ENCODE data around the gene TXNDC5. TPM values are rescaled to one million over a fixed set of nuclear protein-coding genes. Genes with fewer than 3 reads are reported as not detected.

TXNDC5 gene
- total and polyA plus RNA-seq, 4 donors, result 50.2 to 273 (median 160) TPM

DNA sequence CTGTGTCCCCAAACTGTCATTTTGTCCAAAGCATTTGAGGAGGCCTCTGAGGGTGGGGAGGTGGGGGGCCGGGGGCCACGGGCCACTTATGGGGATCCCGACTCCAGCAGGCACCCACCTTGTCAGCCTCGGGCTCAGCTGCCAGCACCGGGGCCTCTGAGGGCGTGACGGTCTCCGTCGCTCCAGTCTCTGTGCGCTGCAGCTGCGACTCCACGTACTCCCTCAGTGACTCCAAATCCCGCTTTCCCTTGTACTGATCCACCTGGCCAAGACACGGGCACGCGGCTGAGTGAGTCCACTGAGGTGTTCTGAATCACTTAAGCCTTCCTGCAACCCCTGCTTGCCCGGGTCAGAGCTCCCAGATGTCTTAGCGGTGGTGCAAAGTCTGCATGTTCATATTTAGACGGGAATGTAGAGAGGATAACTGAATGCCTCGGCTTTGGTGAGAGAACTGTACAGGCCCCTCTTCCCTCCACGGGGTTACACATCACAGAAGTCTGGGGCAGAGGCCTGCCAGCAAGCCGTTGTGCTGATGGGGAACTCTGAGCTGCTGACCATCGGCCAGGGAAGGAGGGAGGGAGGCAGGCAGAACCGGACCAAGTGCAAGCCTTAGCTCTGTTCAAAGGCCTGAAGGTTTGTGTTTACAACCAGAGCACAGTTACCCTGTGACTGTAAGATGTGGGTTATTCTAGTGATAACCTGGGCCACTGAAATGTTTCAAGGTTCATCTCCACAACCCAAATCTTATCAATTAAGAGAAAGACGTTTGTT, 21.8 kb downstream of the TXNDC5 start:
- no peak for DNase-seq (ENCODE audit: low spot score)
- Histone ChIP-seq H3K36me3 (ENCODE audit: control insufficient read depth in 4 of 4, insufficient read depth in 3 of 4, low read depth in 1 of 4, low read length in 3 of 4) (peaks cover 41 to 99% (median 92%) of the 10 kb centered on the region in 4 donors), H3K9ac (ENCODE audit: low read depth in 1 of 2, low read length in 2 of 2) (no peak overlapping the region), H3K4me3 (ENCODE audit: low read depth in 1 of 3, low read length in 3 of 3) (no peak overlapping the region), H3K27me3 (ENCODE audit: control insufficient read depth in 4 of 4, insufficient read depth in 4 of 4, low read length in 3 of 4) (no peaks in the 10 kb centered on the region), H3K4me1 (ENCODE audit: control insufficient read depth in 4 of 4, insufficient read depth in 4 of 4, low read length in 3 of 4) (no peaks in the 10 kb centered on the region), H3K27ac (ENCODE audit: low read depth in 1 of 2, low read length in 2 of 2) (no peak overlapping the region), H3K9me3 (ENCODE audit: control insufficient read depth in 4 of 4, low read length in 3 of 4) (no peaks in the 10 kb centered on the region)
- 93% methylated on average over 25 of the region's 25 CpGs for WGBS
- TF ChIP-seq GABPA (IDR thresholded peaks at IDR 0.05 in 1 of 2, conservative IDR thresholded peaks at IDR 0.05 in 1 of 2) (no peak), FOXA1 (IDR thresholded peaks at IDR 0.05) (no peak), RAD21 (IDR thresholded peaks at IDR 0.05) (no peak), EGR1 (IDR thresholded peaks at IDR 0.05; ENCODE audit: low read depth in 2 of 2) (no peak), NR2F2 (IDR thresholded peaks at IDR 0.05) (no peak), SP1 (IDR thresholded peaks at IDR 0.05) (no peak), RXRA (IDR thresholded peaks at IDR 0.05) (no peak), TAF1 (conservative IDR thresholded peaks at IDR 0.05) (no peak), HNF4G (IDR thresholded peaks at IDR 0.05) (no peak), HNF4A (conservative IDR thresholded peaks at IDR 0.05) (no peak), JUND (IDR thresholded peaks at IDR 0.05) (no peak), YY1 (IDR thresholded peaks at IDR 0.05) (no peak), FOXA2 (IDR thresholded peaks at IDR 0.05) (no peak)
- TF ChIP-seq, protein P1, sequence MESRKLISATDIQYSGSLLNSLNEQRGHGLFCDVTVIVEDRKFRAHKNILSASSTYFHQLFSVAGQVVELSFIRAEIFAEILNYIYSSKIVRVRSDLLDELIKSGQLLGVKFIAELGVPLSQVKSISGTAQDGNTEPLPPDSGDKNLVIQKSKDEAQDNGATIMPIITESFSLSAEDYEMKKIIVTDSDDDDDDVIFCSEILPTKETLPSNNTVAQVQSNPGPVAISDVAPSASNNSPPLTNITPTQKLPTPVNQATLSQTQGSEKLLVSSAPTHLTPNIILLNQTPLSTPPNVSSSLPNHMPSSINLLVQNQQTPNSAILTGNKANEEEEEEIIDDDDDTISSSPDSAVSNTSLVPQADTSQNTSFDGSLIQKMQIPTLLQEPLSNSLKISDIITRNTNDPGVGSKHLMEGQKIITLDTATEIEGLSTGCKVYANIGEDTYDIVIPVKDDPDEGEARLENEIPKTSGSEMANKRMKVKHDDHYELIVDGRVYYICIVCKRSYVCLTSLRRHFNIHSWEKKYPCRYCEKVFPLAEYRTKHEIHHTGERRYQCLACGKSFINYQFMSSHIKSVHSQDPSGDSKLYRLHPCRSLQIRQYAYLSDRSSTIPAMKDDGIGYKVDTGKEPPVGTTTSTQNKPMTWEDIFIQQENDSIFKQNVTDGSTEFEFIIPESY (IDR thresholded peaks at IDR 0.05), result no peak
- TF ChIP-seq, protein P2, sequence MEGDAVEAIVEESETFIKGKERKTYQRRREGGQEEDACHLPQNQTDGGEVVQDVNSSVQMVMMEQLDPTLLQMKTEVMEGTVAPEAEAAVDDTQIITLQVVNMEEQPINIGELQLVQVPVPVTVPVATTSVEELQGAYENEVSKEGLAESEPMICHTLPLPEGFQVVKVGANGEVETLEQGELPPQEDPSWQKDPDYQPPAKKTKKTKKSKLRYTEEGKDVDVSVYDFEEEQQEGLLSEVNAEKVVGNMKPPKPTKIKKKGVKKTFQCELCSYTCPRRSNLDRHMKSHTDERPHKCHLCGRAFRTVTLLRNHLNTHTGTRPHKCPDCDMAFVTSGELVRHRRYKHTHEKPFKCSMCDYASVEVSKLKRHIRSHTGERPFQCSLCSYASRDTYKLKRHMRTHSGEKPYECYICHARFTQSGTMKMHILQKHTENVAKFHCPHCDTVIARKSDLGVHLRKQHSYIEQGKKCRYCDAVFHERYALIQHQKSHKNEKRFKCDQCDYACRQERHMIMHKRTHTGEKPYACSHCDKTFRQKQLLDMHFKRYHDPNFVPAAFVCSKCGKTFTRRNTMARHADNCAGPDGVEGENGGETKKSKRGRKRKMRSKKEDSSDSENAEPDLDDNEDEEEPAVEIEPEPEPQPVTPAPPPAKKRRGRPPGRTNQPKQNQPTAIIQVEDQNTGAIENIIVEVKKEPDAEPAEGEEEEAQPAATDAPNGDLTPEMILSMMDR (IDR thresholded peaks at IDR 0.05; ENCODE audit: low read depth, low read length, missing input control), result no peak
- TF ChIP-seq, protein P3, sequence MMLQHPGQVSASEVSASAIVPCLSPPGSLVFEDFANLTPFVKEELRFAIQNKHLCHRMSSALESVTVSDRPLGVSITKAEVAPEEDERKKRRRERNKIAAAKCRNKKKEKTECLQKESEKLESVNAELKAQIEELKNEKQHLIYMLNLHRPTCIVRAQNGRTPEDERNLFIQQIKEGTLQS (IDR thresholded peaks at IDR 0.05), result no peak
- TF ChIP-seq, protein P4, sequence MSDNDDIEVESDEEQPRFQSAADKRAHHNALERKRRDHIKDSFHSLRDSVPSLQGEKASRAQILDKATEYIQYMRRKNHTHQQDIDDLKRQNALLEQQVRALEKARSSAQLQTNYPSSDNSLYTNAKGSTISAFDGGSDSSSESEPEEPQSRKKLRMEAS (IDR thresholded peaks at IDR 0.05), result no peak
- TF ChIP-seq, protein P5, sequence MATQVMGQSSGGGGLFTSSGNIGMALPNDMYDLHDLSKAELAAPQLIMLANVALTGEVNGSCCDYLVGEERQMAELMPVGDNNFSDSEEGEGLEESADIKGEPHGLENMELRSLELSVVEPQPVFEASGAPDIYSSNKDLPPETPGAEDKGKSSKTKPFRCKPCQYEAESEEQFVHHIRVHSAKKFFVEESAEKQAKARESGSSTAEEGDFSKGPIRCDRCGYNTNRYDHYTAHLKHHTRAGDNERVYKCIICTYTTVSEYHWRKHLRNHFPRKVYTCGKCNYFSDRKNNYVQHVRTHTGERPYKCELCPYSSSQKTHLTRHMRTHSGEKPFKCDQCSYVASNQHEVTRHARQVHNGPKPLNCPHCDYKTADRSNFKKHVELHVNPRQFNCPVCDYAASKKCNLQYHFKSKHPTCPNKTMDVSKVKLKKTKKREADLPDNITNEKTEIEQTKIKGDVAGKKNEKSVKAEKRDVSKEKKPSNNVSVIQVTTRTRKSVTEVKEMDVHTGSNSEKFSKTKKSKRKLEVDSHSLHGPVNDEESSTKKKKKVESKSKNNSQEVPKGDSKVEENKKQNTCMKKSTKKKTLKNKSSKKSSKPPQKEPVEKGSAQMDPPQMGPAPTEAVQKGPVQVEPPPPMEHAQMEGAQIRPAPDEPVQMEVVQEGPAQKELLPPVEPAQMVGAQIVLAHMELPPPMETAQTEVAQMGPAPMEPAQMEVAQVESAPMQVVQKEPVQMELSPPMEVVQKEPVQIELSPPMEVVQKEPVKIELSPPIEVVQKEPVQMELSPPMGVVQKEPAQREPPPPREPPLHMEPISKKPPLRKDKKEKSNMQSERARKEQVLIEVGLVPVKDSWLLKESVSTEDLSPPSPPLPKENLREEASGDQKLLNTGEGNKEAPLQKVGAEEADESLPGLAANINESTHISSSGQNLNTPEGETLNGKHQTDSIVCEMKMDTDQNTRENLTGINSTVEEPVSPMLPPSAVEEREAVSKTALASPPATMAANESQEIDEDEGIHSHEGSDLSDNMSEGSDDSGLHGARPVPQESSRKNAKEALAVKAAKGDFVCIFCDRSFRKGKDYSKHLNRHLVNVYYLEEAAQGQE (IDR thresholded peaks at IDR 0.05), result no peak

All from liver (tissue), 9 donors.